HEK293 (cell line): ENCODE measurements around the gene KIRREL1.

Experiments used
- CTCF ChIA-PET: fragments of 350-600 bp; formaldehyde crosslinking; extraction: SDS; loops from one replicate; lab custom pipeline; 2021; ENCODE audit warnings: antibody characterized with exemption; lab: Yijun Ruan, JAX
- POLR2A ChIA-PET: fragments of 300-600 bp; formaldehyde crosslinking; extraction: SDS; loops from one replicate; lab custom pipeline; 2020; ENCODE audit warnings: antibody characterized with exemption, inconsistent platforms; lab: Yijun Ruan, JAX
- H3K27ac ChIP-seq: fragments of 200-500 bp; sonication (Bioruptor generic); 2 replicates; pipeline ENCODE4 v1.5.1; 2014; ENCODE audit warnings: low read depth, low read length, control low read depth, inconsistent platforms; ENCODE audit errors: extremely low read depth
- H3K36me3 ChIP-seq, 2 experiments: fragments of 200-500 bp in 1 of 2; sonication (Bioruptor generic) in 1 of 2; 1 replicate in 1 of 2; 2 replicates in 1 of 2; pipeline ENCODE4 v1.5.1; 2014 to 2017; ENCODE audit warnings: inconsistent platforms in 2 of 2, low read length in 2 of 2; ENCODE audit not compliant: control insufficient read depth in 2 of 2, insufficient read depth in 1 of 2
- H3K4me1 ChIP-seq: fragments of 200-500 bp; sonication (Bioruptor generic); 2 replicates; pipeline ENCODE4 v1.5.1; 2014; ENCODE audit warnings: mild to moderate bottlenecking, low read length, inconsistent platforms; ENCODE audit not compliant: control insufficient read depth, insufficient read depth
- H3K4me3 ChIP-seq: 2 replicates; pipeline ENCODE4 v1.5.1; 2011; ENCODE audit warnings: low read depth, mild to moderate bottlenecking, control low read depth, low read length, moderate library complexity
- H3K9me3 ChIP-seq: fragments of 200-500 bp; sonication (Bioruptor generic); 2 replicates; pipeline ENCODE4 v1.5.1; 2014; ENCODE audit warnings: low read depth, low read length, inconsistent platforms; ENCODE audit not compliant: control insufficient read depth, insufficient read depth
- EGR2 ChIP-seq: fragments of 450-650 bp; formaldehyde crosslinking; IDR thresholded peaks from 2 replicates; pipeline ENCODE4 v1.5.1; 2016; ENCODE audit warnings: low read depth, missing biosample characterization, missing genetic modification characterization
- HOXD13 ChIP-seq: sonication (generic); formaldehyde crosslinking; IDR thresholded peaks from 2 replicates; pipeline ENCODE4 v1.8.0; 2022; ENCODE audit warnings: missing genetic modification reagents, borderline replicate concordance
- KLF7 ChIP-seq: fragments of 450-650 bp; formaldehyde crosslinking; IDR thresholded peaks from 2 replicates; pipeline ENCODE4 v1.5.1; 2016; ENCODE audit warnings: missing biosample characterization, missing genetic modification characterization, borderline replicate concordance
- MEIS1 ChIP-seq: sonication (generic); formaldehyde crosslinking; IDR thresholded peaks from 2 replicates; pipeline ENCODE4 v1.8.1; 2022; ENCODE audit warnings: missing genetic modification reagents, mild to moderate bottlenecking, borderline replicate concordance
- OVOL3 ChIP-seq: fragments of 450-650 bp; formaldehyde crosslinking; IDR thresholded peaks from 2 replicates; pipeline ENCODE4 v1.5.1; 2016; ENCODE audit warnings: missing biosample characterization, missing genetic modification characterization
- SALL2 ChIP-seq: fragments of 450-650 bp; formaldehyde crosslinking; IDR thresholded peaks from 2 replicates; pipeline ENCODE4 v1.5.0; 2017; ENCODE audit warnings: missing biosample characterization, mild to moderate bottlenecking, missing genetic modification characterization, borderline replicate concordance
- SP3 ChIP-seq: fragments of 450-650 bp; formaldehyde crosslinking; IDR thresholded peaks from 2 replicates; pipeline ENCODE4 v1.5.1; 2016; ENCODE audit warnings: missing biosample characterization, missing genetic modification characterization
- TCF7L2 ChIP-seq: IDR thresholded peaks from 2 replicates; pipeline ENCODE4 v1.6.1; 2011; ENCODE audit warnings: low read depth, mild to moderate bottlenecking, inconsistent platforms, low read length, moderate library complexity, borderline replicate concordance
- ZBTB8A ChIP-seq: fragments of 450-650 bp; formaldehyde crosslinking; IDR thresholded peaks from 2 replicates; pipeline ENCODE4 v1.5.1; 2016; ENCODE audit warnings: missing biosample characterization, missing genetic modification characterization
- ZFP41 ChIP-seq: fragments of 450-650 bp; formaldehyde crosslinking; IDR thresholded peaks from 2 replicates; pipeline ENCODE4 v1.5.1; 2016; ENCODE audit warnings: missing biosample characterization, missing genetic modification characterization, borderline replicate concordance
- ZFP69B ChIP-seq: fragments of 450-650 bp; formaldehyde crosslinking; IDR thresholded peaks from 2 replicates; pipeline ENCODE4 v1.5.1; 2016; ENCODE audit warnings: missing biosample characterization, missing genetic modification characterization
- ZNF155 ChIP-seq: fragments of 450-650 bp; formaldehyde crosslinking; IDR thresholded peaks from 2 replicates; pipeline ENCODE4 v1.5.1; 2016; ENCODE audit warnings: missing biosample characterization, missing genetic modification characterization
- ZNF175 ChIP-seq: fragments of 450-650 bp; formaldehyde crosslinking; IDR thresholded peaks from 2 replicates; pipeline ENCODE4 v1.5.1; 2016; ENCODE audit warnings: missing biosample characterization, missing genetic modification characterization
- ZNF184 ChIP-seq: fragments of 450-650 bp; IDR thresholded peaks from 2 replicates; pipeline ENCODE4 v1.5.1; 2018; ENCODE audit warnings: missing biosample characterization, mild to moderate bottlenecking, missing genetic modification characterization
- ZNF211 ChIP-seq: fragments of 450-650 bp; formaldehyde crosslinking; IDR thresholded peaks from 2 replicates; pipeline ENCODE4 v1.5.1; 2016; ENCODE audit warnings: low read depth, missing biosample characterization, missing genetic modification characterization
- ZNF223 ChIP-seq: fragments of 450-650 bp; formaldehyde crosslinking; IDR thresholded peaks from 2 replicates; pipeline ENCODE4 v1.5.1; 2016; ENCODE audit warnings: missing biosample characterization, missing genetic modification characterization
- ZNF302 ChIP-seq: fragments of 450-650 bp; formaldehyde crosslinking; IDR thresholded peaks from 2 replicates; pipeline ENCODE4 v1.5.1; 2016; ENCODE audit warnings: missing biosample characterization, missing genetic modification characterization, low read depth
- ZNF311 ChIP-seq: fragments of 450-650 bp; formaldehyde crosslinking; IDR thresholded peaks from 2 replicates; pipeline ENCODE4 v1.5.1; 2017; ENCODE audit warnings: missing biosample characterization, missing genetic modification characterization, borderline replicate concordance
- ZNF341 ChIP-seq: fragments of 450-650 bp; formaldehyde crosslinking; IDR thresholded peaks from 2 replicates; pipeline ENCODE4; 2016; ENCODE audit warnings: low read depth, missing biosample characterization, missing genetic modification characterization
- ZNF366 ChIP-seq: fragments of 450-650 bp; formaldehyde crosslinking; conservative IDR thresholded peaks from 2 replicates; pipeline ENCODE4 v1.5.1; 2016; ENCODE audit warnings: missing biosample characterization, missing genetic modification characterization
- ZNF423 ChIP-seq: fragments of 450-650 bp; formaldehyde crosslinking; IDR thresholded peaks from 2 replicates; pipeline ENCODE4 v1.5.1; 2016; ENCODE audit warnings: missing biosample characterization, missing genetic modification characterization
- ZNF558 ChIP-seq: fragments of 450-650 bp; formaldehyde crosslinking; IDR thresholded peaks from 2 replicates; pipeline ENCODE4 v1.5.1; 2016; ENCODE audit warnings: missing biosample characterization, missing genetic modification characterization
- ZNF596 ChIP-seq: fragments of 450-650 bp; IDR thresholded peaks from 2 replicates; pipeline ENCODE4 v1.5.0; 2018; ENCODE audit warnings: missing biosample characterization, mild to moderate bottlenecking, missing genetic modification characterization, moderate library complexity
- ZNF629 ChIP-seq: fragments of 450-650 bp; formaldehyde crosslinking; IDR thresholded peaks from 2 replicates; pipeline ENCODE4 v1.5.1; 2017; ENCODE audit warnings: missing biosample characterization, missing genetic modification characterization
- ZNF664 ChIP-seq: fragments of 450-650 bp; formaldehyde crosslinking; IDR thresholded peaks from 2 replicates; pipeline ENCODE4 v1.5.1; 2016; ENCODE audit warnings: missing biosample characterization, missing genetic modification characterization
- ZNF777 ChIP-seq: fragments of 450-650 bp; formaldehyde crosslinking; IDR thresholded peaks from 2 replicates; pipeline ENCODE4 v1.5.1; 2017; ENCODE audit warnings: missing biosample characterization, missing genetic modification characterization, borderline replicate concordance
- ZNF785 ChIP-seq: fragments of 450-650 bp; formaldehyde crosslinking; IDR thresholded peaks from 2 replicates; pipeline ENCODE4 v1.5.1; 2016; ENCODE audit warnings: missing biosample characterization, missing genetic modification characterization
- TF ChIP-seq, protein P1 (sequence below): fragments of 450-650 bp; IDR thresholded peaks from 2 replicates; pipeline ENCODE4 v1.5.1; 2018; ENCODE audit warnings: missing biosample characterization, missing genetic modification characterization
- TF ChIP-seq, protein P2 (sequence below): fragments of 450-650 bp; formaldehyde crosslinking; IDR thresholded peaks from 2 replicates; pipeline ENCODE4 v1.5.1; 2016; ENCODE audit warnings: missing biosample characterization, missing genetic modification characterization
- TF ChIP-seq, protein P3 (sequence below): fragments of 450-650 bp; formaldehyde crosslinking; IDR thresholded peaks from 2 replicates; pipeline ENCODE4 v1.5.1; 2016; ENCODE audit warnings: missing biosample characterization, missing genetic modification characterization, low read depth

The KIRREL1 gene

DNA sequence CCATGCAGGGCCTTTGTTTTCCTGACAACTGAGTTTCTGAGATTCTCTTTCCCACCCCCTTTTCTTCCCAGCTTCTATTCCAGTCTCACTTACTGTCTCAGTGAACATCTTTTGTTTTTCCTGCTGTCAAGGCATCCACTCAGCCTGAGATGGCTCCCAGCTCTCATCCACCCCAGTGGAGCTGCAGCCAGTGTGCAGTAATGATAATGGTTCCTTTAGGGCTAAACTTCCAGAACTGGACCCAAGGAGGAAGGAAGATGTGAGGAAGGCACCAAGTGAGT, 44.4 kb upstream of the KIRREL1 start (continued):
- no peak for TF ChIP-seq ZNF777
- TF ChIP-seq ZNF302 = no peak
- TF ChIP-seq ZNF184 (tag by site-specific recombination) = no peak
- TF ChIP-seq, protein P1, sequence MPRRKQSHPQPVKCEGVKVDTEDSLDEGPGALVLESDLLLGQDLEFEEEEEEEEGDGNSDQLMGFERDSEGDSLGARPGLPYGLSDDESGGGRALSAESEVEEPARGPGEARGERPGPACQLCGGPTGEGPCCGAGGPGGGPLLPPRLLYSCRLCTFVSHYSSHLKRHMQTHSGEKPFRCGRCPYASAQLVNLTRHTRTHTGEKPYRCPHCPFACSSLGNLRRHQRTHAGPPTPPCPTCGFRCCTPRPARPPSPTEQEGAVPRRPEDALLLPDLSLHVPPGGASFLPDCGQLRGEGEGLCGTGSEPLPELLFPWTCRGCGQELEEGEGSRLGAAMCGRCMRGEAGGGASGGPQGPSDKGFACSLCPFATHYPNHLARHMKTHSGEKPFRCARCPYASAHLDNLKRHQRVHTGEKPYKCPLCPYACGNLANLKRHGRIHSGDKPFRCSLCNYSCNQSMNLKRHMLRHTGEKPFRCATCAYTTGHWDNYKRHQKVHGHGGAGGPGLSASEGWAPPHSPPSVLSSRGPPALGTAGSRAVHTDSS = no peak
- TF ChIP-seq ZNF785 (tag by site-specific recombination) = no peak
- no peak for TF ChIP-seq ZNF175 (tag by site-specific recombination)
- no peak for TF ChIP-seq SALL2
- TF ChIP-seq, all 188 proteins: peak for 0

DNA sequence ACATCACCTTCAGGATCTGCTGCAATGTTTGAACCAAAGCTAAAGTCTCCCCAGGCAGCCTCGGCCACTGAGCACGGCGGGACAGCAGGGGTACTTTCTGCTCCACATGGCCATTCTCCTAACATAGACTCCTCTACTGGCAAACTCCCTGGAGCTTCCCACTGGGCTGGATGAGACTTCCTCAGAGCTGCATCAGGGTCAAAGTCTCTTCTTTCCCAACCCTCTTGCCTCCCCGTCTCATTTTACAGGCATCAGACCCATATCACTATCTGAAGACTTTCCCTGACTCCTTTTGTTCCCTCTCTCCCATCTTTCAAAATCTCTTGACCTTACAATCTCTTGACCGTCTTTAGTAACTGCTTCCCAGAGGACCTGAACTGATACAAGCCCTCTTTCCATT, 42.2 kb upstream of the KIRREL1 start:
- Histone ChIP-seq H3K4me1 (no peaks in the 10 kb centered on the region), H3K9me3 (no peaks in the 10 kb centered on the region)
- POLR2A ChIA-PET = interaction anchor here (0.6 kb wide), 1 partner anchor 31 kb away, joined by 3 read pairs; no protein-coding TSS in a partner anchor
- TF ChIP-seq ZBTB8A (tag by site-specific recombination) (no peak), ZNF423 (tag by site-specific recombination) (no peak), SP3 (tag by site-specific recombination) (no peak), ZNF558 (tag by site-specific recombination) (no peak), ZNF184 (tag by site-specific recombination) (no peak), HOXD13 (CRISPR knock-in tag) (no peak), MEIS1 (CRISPR knock-in tag) (no peak), TCF7L2 (no peak), ZNF629 (tag by site-specific recombination) (no peak)
- TF ChIP-seq, protein P2, sequence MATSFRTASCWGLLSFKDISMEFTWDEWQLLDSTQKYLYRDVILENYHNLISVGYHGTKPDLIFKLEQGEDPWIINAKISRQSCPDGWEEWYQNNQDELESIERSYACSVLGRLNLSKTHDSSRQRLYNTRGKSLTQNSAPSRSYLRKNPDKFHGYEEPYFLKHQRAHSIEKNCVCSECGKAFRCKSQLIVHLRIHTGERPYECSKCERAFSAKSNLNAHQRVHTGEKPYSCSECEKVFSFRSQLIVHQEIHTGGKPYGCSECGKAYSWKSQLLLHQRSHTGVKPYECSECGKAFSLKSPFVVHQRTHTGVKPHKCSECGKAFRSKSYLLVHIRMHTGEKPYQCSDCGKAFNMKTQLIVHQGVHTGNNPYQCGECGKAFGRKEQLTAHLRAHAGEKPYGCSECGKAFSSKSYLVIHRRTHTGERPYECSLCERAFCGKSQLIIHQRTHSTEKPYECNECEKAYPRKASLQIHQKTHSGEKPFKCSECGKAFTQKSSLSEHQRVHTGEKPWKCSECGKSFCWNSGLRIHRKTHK (tag by site-specific recombination) = no peak
- TF ChIP-seq, all 188 proteins: peak for 0
- CTCF ChIA-PET = interaction anchor here (0.7 to 2.5 kb wide), 3 partner anchors 13 to 579 kb away, joined by 4 to 15 read pairs (median 5); no protein-coding TSS in a partner anchor
- Histone ChIP-seq H3K36me3 (no peaks in the 10 kb centered on the region), H3K27ac (no peak overlapping the region), H3K4me3 (no peak overlapping the region)

DNA sequence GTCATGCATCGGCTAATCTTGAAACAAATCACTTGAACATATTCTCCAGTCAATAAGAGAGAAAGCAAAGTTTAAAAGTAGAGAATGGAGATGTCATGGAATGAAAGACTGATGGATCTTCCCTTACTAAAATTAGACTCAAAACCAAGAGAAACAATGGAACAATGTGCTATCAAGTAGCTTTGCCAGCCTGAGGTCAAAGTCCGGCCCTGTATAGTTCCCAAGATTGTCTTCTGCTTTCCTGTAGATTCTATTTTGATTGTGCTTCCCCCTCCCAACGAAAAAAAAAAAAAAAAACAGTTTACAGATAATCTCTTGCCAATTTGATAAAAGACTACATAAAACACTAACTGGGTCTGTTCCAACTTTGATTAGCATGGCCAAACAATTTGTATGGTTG, 40.8 kb upstream of the KIRREL1 start:
- no peak for TF ChIP-seq OVOL3 (tag by site-specific recombination)
- TF ChIP-seq ZFP69B (tag by site-specific recombination) = no peak
- TF ChIP-seq ZNF366 (tag by site-specific recombination) = no peak
- no peak for TF ChIP-seq ZFP41 (tag by site-specific recombination)
- TF ChIP-seq ZNF664 = no peak
- no peak for TF ChIP-seq ZNF311
- TF ChIP-seq ZNF155 (tag by site-specific recombination) = no peak
- no peak for TF ChIP-seq ZNF341 (tag by site-specific recombination)
- no peak for TF ChIP-seq EGR2 (tag by site-specific recombination)
- no peak for TF ChIP-seq ZNF596 (tag by site-specific recombination)
- TF ChIP-seq KLF7 (tag by site-specific recombination) = no peak
- TF ChIP-seq ZNF223 (tag by site-specific recombination) = no peak
- no peak for TF ChIP-seq ZNF211 (tag by site-specific recombination)
- TF ChIP-seq, protein P3, sequence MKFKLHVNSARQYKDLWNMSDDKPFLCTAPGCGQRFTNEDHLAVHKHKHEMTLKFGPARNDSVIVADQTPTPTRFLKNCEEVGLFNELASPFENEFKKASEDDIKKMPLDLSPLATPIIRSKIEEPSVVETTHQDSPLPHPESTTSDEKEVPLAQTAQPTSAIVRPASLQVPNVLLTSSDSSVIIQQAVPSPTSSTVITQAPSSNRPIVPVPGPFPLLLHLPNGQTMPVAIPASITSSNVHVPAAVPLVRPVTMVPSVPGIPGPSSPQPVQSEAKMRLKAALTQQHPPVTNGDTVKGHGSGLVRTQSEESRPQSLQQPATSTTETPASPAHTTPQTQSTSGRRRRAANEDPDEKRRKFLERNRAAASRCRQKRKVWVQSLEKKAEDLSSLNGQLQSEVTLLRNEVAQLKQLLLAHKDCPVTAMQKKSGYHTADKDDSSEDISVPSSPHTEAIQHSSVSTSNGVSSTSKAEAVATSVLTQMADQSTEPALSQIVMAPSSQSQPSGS = no peak
- H3K9me3 ChIP-seq = no peaks in the 10 kb centered on the region
- H3K36me3 ChIP-seq = no peaks in the 10 kb centered on the region
- no peak overlapping the region for H3K4me3 ChIP-seq
- H3K27ac ChIP-seq = no peak overlapping the region
- ChIA-PET POLR2A (no interaction called here), CTCF (interaction anchor here (2.5 kb wide), 1 partner anchor 171 kb away, joined by 15 read pairs; no protein-coding TSS in a partner anchor)
- H3K4me1 ChIP-seq = no peaks in the 10 kb centered on the region
